PC-9 (cell line): Measurements from ENCODE around the gene BARD1. TPM values are rescaled to one million over a fixed set of nuclear protein-coding genes. Genes with fewer than 3 reads are reported as not detected.

Source experiments
- BruUV-seq: library from RNA; stranded (reverse); fragments of 400-500 nt; replicated peaks from 2 replicates; lab custom pipeline; 2021; lab: Mats Ljungman, UMichigan
- CTCF ChIA-PET: fragments of 300-600 bp; sonication (Branson Sonifier 250); formaldehyde crosslinking; loops from one replicate; lab custom pipeline; 2022; ENCODE audit warnings: antibody characterized with exemption; lab: Charles Lee
- POLR2A ChIA-PET: fragments of 300-600 bp; sonication (Branson Sonifier 250); formaldehyde crosslinking; loops from one replicate; lab custom pipeline; 2022; ENCODE audit warnings: antibody characterized with exemption; ENCODE audit not compliant: unreplicated experiment; lab: Charles Lee
- DNase-seq, 2 experiments: peaks; one replicate each; pipeline versions ENCODE4 v3.0.0 to v3.0.0-alpha.2; 2015 to 2022; ENCODE audit warnings: mixed read lengths in 1 of 2
- H2AFZ ChIP-seq: fragments of 200-600 bp; sonication (generic); 2 replicates; pipeline ENCODE4 v1.8.1; 2017; ENCODE audit warnings: antibody characterized with exemption
- H3F3A ChIP-seq: fragments of 200-600 bp; sonication (generic); 2 replicates; pipeline ENCODE4 v1.8.1; 2017; ENCODE audit warnings: antibody characterized with exemption, mild to moderate bottlenecking, low read depth; ENCODE audit not compliant: insufficient read depth
- H3K27ac ChIP-seq: fragments of 200-600 bp; sonication (generic); 2 replicates; pipeline ENCODE4 v1.6.1; 2016; ENCODE audit warnings: mixed run types
- H3K27me3 ChIP-seq: fragments of 200-600 bp; sonication (generic); 2 replicates; pipeline ENCODE4 v1.6.1; 2016; ENCODE audit warnings: low read depth, mixed run types; ENCODE audit not compliant: insufficient read depth
- H3K36me3 ChIP-seq: fragments of 200-600 bp; sonication (generic); 2 replicates; pipeline ENCODE4 v1.6.1; 2016; ENCODE audit warnings: low read depth, mixed run types
- H3K4me1 ChIP-seq: fragments of 200-600 bp; sonication (generic); replicated peaks from 2 replicates; pipeline ENCODE4 v1.6.1; 2016; ENCODE audit warnings: mixed run types; ENCODE audit not compliant: insufficient read depth
- H3K4me2 ChIP-seq: fragments of 200-600 bp; sonication (generic); 2 replicates; pipeline ENCODE4 v1.6.1; 2017; ENCODE audit warnings: mixed run types
- H3K4me3 ChIP-seq: fragments of 200-600 bp; sonication (generic); 2 replicates; pipeline ENCODE4 v1.6.1; 2016; ENCODE audit warnings: mixed run types
- H3K79me2 ChIP-seq: fragments of 200-600 bp; sonication (generic); 2 replicates; pipeline ENCODE4 v1.6.1; 2017; ENCODE audit warnings: low read depth, mixed run types
- H3K9me2 ChIP-seq: fragments of 200-600 bp; sonication (generic); 2 replicates; pipeline ENCODE4 v1.8.1; 2017; ENCODE audit warnings: mild to moderate bottlenecking; ENCODE audit not compliant: insufficient read depth
- H3K9me3 ChIP-seq: fragments of 200-600 bp; sonication (generic); 2 replicates; pipeline ENCODE4 v1.8.1; 2016; ENCODE audit warnings: low read depth; ENCODE audit not compliant: insufficient read depth
- H4K20me1 ChIP-seq: fragments of 200-600 bp; sonication (generic); 2 replicates; pipeline ENCODE4 v1.8.1; 2017; ENCODE audit not compliant: insufficient read depth
- EZH2 ChIP-seq: fragments of 200-600 bp; sonication (generic); IDR thresholded peaks from 2 replicates; pipeline ENCODE4 v1.8.0; 2017; ENCODE audit warnings: antibody characterized with exemption, low read depth
- intact Hi-C: fragments of 100-400 bp; cut with micrococcal nuclease; formaldehyde crosslinking; loops from one replicate; pipeline ENCODE4 v1.10.0; 2022; ENCODE audit not compliant: unreplicated experiment
- total RNA-seq: library from RNA; stranded (reverse); gene quantifications from 2 replicates; pipeline ENCODE4 v1.2.3, GENCODE V29; 2021
- TF ChIP-seq, protein P1 (sequence below): fragments of 200-600 bp; sonication (generic); conservative IDR thresholded peaks from 2 replicates; pipeline ENCODE4 v1.6.1; 2017; ENCODE audit warnings: mixed run types, antibody characterized with exemption, mild to moderate bottlenecking, moderate library complexity

BARD1 gene
- total RNA-seq, 1 experiment from 2014 or later = 29.1 TPM

DNA sequence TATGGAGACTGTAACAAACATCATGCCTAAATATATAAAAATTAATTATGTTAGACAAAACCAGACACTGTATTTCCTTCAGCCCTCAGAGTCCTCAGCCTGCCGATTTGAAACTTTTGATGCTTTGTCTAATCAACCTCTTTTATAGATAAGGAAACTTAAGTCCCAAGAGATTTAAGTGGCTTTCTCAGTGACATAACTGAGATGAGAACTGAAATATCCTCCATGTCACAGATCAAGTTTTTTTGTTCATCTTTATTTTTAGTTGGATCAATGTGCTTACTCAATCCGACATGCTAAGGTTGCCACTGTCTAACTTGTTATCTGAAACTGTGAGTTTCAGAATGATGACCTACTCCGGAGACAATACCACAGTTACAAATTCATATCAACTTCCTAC, 72.3 kb downstream of the BARD1 start:
- CTCF ChIA-PET = no interaction called here
- TF ChIP-seq, protein P1, sequence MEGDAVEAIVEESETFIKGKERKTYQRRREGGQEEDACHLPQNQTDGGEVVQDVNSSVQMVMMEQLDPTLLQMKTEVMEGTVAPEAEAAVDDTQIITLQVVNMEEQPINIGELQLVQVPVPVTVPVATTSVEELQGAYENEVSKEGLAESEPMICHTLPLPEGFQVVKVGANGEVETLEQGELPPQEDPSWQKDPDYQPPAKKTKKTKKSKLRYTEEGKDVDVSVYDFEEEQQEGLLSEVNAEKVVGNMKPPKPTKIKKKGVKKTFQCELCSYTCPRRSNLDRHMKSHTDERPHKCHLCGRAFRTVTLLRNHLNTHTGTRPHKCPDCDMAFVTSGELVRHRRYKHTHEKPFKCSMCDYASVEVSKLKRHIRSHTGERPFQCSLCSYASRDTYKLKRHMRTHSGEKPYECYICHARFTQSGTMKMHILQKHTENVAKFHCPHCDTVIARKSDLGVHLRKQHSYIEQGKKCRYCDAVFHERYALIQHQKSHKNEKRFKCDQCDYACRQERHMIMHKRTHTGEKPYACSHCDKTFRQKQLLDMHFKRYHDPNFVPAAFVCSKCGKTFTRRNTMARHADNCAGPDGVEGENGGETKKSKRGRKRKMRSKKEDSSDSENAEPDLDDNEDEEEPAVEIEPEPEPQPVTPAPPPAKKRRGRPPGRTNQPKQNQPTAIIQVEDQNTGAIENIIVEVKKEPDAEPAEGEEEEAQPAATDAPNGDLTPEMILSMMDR = no peak
- TF ChIP-seq EZH2 = no peak
- POLR2A ChIA-PET = no interaction called here

DNA sequence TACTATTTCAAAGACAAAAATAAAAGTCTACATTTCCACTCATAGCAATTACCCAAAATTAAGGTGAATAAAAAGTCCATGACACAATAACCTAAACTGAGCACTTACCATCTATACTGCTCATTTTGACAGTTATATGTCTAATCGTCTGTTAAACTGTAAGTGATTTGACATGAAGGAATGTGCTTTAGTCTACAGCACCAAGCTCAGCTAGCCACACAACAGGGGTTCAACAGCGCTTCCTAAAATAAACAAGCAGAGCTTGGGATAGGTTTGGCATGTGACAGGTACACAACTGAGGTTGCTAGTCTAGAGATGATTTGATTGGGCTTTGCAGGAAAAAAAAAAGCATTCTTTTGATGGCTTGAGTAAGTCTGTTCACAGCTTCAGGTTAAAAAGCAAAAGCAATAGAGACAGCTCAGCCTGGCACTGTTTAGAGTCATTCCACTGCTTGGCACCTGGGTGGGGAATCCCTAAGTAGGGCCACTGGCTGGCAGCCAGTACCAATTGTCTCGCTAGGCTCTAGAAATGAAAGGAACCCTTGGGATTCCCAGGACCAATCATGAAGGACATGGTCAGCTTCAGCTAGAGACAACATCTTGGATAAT, 78.6 kb downstream of the BARD1 start:
- H3K9me2 ChIP-seq = no peaks in the 10 kb centered on the region
- H3K4me2 ChIP-seq = no peak overlapping the region
- peaks cover 14% of the 10 kb centered on the region; the same call in 1 of the 2 replicates for H3K36me3 ChIP-seq
- H4K20me1 ChIP-seq = no peaks in the 10 kb centered on the region
- H3K27ac ChIP-seq = no peak overlapping the region
- H3K9me3 ChIP-seq = no peaks in the 10 kb centered on the region
- POLR2A ChIA-PET = no interaction called here
- CTCF ChIA-PET = no interaction called here
- H3K4me1 ChIP-seq = no peaks in the 10 kb centered on the region
- no TSS peak for BruUV-seq
- H3K79me2 ChIP-seq = no peaks in the 10 kb centered on the region
- TF ChIP-seq, protein P1 = no peak
- no peak for TF ChIP-seq EZH2
- intact Hi-C loops = no loop called here
- no peaks in the 10 kb centered on the region for H3F3A ChIP-seq
- no peak for DNase-seq
- H3K27me3 ChIP-seq = no peaks in the 10 kb centered on the region
- H3K4me3 ChIP-seq = no peak overlapping the region
- no peak overlapping the region for H2AFZ ChIP-seq

More for the DNA sequence above, 72.3 kb downstream of the BARD1 start:
- H3K27ac ChIP-seq = no peak overlapping the region
- no peaks in the 10 kb centered on the region for H3K9me3 ChIP-seq
- DNase-seq = no peak
- no peaks in the 10 kb centered on the region for H3K4me1 ChIP-seq
- H2AFZ ChIP-seq = no peak overlapping the region
- H3K36me3 ChIP-seq = peaks cover 13% of the 10 kb centered on the region; the same call in 1 of the 2 replicates
- H3F3A ChIP-seq = no peaks in the 10 kb centered on the region
- no TSS peak for BruUV-seq
- H3K9me2 ChIP-seq = no peaks in the 10 kb centered on the region
- no peaks in the 10 kb centered on the region for H4K20me1 ChIP-seq
- no peaks in the 10 kb centered on the region for H3K79me2 ChIP-seq
- intact Hi-C loops = no loop called here
- H3K27me3 ChIP-seq = no peaks in the 10 kb centered on the region
- no peak overlapping the region for H3K4me2 ChIP-seq
- no peak overlapping the region for H3K4me3 ChIP-seq

DNA sequence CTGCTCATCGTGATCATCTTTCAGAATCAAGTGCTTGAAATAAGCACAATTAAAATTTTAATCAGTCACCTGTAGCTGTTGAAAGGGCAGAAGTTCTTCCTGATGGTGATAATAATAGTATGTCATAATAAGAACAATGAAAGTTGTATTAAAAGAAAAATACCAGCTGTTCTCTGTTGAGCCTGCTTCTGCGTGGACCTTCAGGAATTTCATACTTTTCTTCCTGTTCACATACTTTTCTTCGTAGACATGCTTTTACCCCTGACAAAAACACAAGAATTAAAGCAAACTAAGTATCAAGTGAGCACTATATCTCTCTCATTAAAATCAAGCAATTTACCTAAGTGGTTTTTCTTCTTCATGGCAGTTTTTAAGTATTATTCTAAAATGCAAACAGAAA, 79.2 kb downstream of the BARD1 start:
- H3K36me3 ChIP-seq = peaks cover 19% of the 10 kb centered on the region; the same call in 1 of the 2 replicates
- H3K9me3 ChIP-seq = no peaks in the 10 kb centered on the region
- no peak for TF ChIP-seq EZH2
- TF ChIP-seq, protein P1 = no peak
- no peak overlapping the region for H3K4me2 ChIP-seq
- intact Hi-C loops = no loop called here
- no peaks in the 10 kb centered on the region for H4K20me1 ChIP-seq
- ChIA-PET POLR2A (no interaction called here), CTCF (no interaction called here)
- no peaks in the 10 kb centered on the region for H3K27me3 ChIP-seq
- no peak overlapping the region for H3K4me3 ChIP-seq
- no peak for DNase-seq
- no TSS peak for BruUV-seq
- H3K4me1 ChIP-seq = no peaks in the 10 kb centered on the region
- H3F3A ChIP-seq = no peaks in the 10 kb centered on the region
- H2AFZ ChIP-seq = no peak overlapping the region
- H3K27ac ChIP-seq = no peak overlapping the region
- H3K9me2 ChIP-seq = no peaks in the 10 kb centered on the region
- H3K79me2 ChIP-seq = no peaks in the 10 kb centered on the region
